Heart left ventricle (tissue), 16 donors: Measurements from ENCODE around the gene STK33. TPM values are rescaled to one million over a fixed set of nuclear protein-coding genes. Genes with fewer than 3 reads are reported as not detected.

ENCODE experiments used
- ATAC-seq, 4 donors: fragments of 200-7000 bp; cut with Tn5 transposase; one replicate each; pipeline ENCODE4 v1.9.1; 2020 to 2022; ENCODE audit warnings: moderate library complexity in 4 of 4, mild to moderate bottlenecking in 3 of 4, moderate number of reproducible peaks in 1 of 4
- DNase-seq, 5 donors: peaks; one replicate each; pipeline ENCODE4 v3.0.0-alpha.2; 2020
- H3K27ac ChIP-seq, 12 donors: fragments of 200-600 bp; sonication (generic) in 4 of 12; one replicate each; pipeline versions ENCODE4 v1.5.0 to v1.8.0; 2016 to 2022; ENCODE audit warnings: mild to moderate bottlenecking in 2 of 12
- H3K27me3 ChIP-seq, 9 donors: fragments of 200-600 bp; sonication (generic) in 2 of 9; one replicate each; pipeline versions ENCODE4 v1.5.1 to v1.8.0; 2016 to 2022; ENCODE audit warnings: mild to moderate bottlenecking in 3 of 9
- H3K36me3 ChIP-seq, 9 donors: fragments of 200-600 bp; sonication (generic) in 2 of 9; one replicate each; pipeline versions ENCODE4 v1.5.0 to v1.8.0; 2018 to 2022; ENCODE audit warnings: mild to moderate bottlenecking in 2 of 9
- H3K4me1 ChIP-seq, 12 donors: fragments of 200-600 bp; sonication (generic) in 4 of 12; one replicate each; pipeline versions ENCODE4 v1.5.0 to v1.8.0; 2016 to 2022; ENCODE audit warnings: mild to moderate bottlenecking in 3 of 12
- H3K4me3 ChIP-seq, 12 donors: fragments of 200-600 bp; sonication (generic) in 4 of 12; one replicate each; pipeline versions ENCODE4 v1.5.0 to v1.8.0; 2017 to 2022; ENCODE audit warnings: mild to moderate bottlenecking in 9 of 12, moderate library complexity in 4 of 12
- H3K9me3 ChIP-seq, 12 donors: fragments of 200-600 bp; sonication (generic) in 4 of 12; one replicate each; pipeline versions ENCODE4 v1.5.0 to v1.8.0; 2016 to 2022; ENCODE audit warnings: mild to moderate bottlenecking in 1 of 12
- POLR2A ChIP-seq, 2 donors: fragments of 450-650 bp; IDR thresholded peaks; one replicate each; pipeline ENCODE4 v1.6.1; 2017; ENCODE audit warnings: antibody characterized with exemption in 2 of 2, mild to moderate bottlenecking in 2 of 2, moderate library complexity in 2 of 2
- WGBS, 4 donors: extraction: QIAGEN DNeasy Blood & Tissue Kit in 2 of 4; methylation state at CpG; one replicate each; pipeline versions ENCODE4 v1.1.5 to v1.1.7; 2013 to 2018; 5-methylcytosine and 5-hydroxymethylcytosine counted together
- intact Hi-C, 10 donors: fragments of 100-400 bp; cut with DNase I; formaldehyde crosslinking; loops; one replicate each; pipeline versions ENCODE4 v1.11.1 to v1.14.2; 2022
- polyA plus RNA-seq, 2 donors: library from polyadenylated mRNA; stranded (reverse); fragments of 200-250 nt; gene quantifications; one replicate each; pipeline ENCODE4 v1.2.3, GENCODE V29; 2013
- total RNA-seq, 9 donors: library from RNA; depleted of rRNA in 2 of 9; stranded (reverse); fragments of >200 nt in 2 of 9; fragmentation: NEBNext Ultra II Directional in 3 of 9; extraction: Animal tissue kit (Norgen Biotek cat#: 25700) in 3 of 9; gene quantifications; one replicate each; pipeline versions ENCODE4 v1.1.0 to v1.2.4, GENCODE V29; 2016 to 2023
- TF ChIP-seq, protein P1 (sequence below), 12 donors: fragments of 200-600 bp; sonication (generic) in 4 of 12; IDR thresholded peaks; one replicate each; pipeline versions ENCODE4 v1.5.0 to v1.8.0; 2018 to 2022; ENCODE audit warnings: antibody characterized with exemption in 12 of 12, mild to moderate bottlenecking in 5 of 12
- donor health status: ischemic (EF 13 %, LVEDD 7.1; RV severe dilation, severe dysfunction).
- donor health status: healthy with polysubstance abuse.
- donor health status: DM: no; HTN: yes; CAD: no.
- donor health status: DM: no; HTN: no; CAD: no.
- donor health status: ischemic (EF 25% LVEDD 6.9; RV normal size, moderate dysfunction).
- donor health status: ischemic (EF 25% LVEDD 5.7; RV mildly dilated, moderate dysfunction).
- donor health status: healthy.
- donor health status: DM: yes; HTN: yes; CAD: no.
- donor health status: ischemic (EF 35%, LVEDD 5.7; RV mildly dilated, moderate dysfunction).
- donor health status: nonischemic (EF 11% LVEDD 7.7; RV severe dilation, severe dysfunction).
- donor health status: DM: yes; HTN: yes; CAD: no.
- donor health status: PGD.
- donor health status: ischemic (EF 29% LVEDD 5.4; RV normal size, mild dysfunction).
- donor health status: nonischemic (EF 23%, LVEDD 6.1; RV moderate dilation, normal function).

Gene STK33
- total and polyA plus RNA-seq, 11 donors: 9.9 to 41.5 (median 25.3) TPM

DNA sequence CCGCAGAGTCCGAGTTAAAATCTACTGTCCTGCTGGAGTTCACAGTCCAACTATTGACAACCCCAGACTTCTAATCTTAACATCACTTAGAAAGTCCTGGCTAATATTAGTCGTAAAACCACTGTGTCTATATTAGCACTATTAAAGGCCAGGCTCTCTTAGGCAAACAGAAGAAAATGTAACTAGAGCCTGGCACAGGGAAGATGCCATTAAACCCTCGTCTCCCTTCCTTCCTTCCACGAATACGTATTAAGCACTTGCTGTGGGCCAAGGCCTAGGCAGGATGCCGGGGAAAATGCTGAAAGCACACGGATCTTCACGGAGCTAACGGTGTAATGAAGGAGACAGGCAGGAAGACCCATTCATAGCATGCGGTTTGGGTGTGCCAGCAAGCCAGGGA is 248.8 kb downstream of the STK33 start:
- intact Hi-C loops: loop anchor here in 1 of 10 donors (10.0 kb wide), 1 partner anchor 220 kb away; no protein-coding TSS in a partner anchor
- H3K36me3 ChIP-seq: no peaks in the 10 kb centered on the region
- 80 to 86% (median 84%) methylated on average over 11 of the region's 11 CpGs for WGBS, 4 donors
- DNase-seq: no peak
- no peak overlapping the region for H3K27ac ChIP-seq
- H3K4me1 ChIP-seq: no peaks in the 10 kb centered on the region
- TF ChIP-seq, protein P1, sequence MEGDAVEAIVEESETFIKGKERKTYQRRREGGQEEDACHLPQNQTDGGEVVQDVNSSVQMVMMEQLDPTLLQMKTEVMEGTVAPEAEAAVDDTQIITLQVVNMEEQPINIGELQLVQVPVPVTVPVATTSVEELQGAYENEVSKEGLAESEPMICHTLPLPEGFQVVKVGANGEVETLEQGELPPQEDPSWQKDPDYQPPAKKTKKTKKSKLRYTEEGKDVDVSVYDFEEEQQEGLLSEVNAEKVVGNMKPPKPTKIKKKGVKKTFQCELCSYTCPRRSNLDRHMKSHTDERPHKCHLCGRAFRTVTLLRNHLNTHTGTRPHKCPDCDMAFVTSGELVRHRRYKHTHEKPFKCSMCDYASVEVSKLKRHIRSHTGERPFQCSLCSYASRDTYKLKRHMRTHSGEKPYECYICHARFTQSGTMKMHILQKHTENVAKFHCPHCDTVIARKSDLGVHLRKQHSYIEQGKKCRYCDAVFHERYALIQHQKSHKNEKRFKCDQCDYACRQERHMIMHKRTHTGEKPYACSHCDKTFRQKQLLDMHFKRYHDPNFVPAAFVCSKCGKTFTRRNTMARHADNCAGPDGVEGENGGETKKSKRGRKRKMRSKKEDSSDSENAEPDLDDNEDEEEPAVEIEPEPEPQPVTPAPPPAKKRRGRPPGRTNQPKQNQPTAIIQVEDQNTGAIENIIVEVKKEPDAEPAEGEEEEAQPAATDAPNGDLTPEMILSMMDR (IDR thresholded peaks at IDR 0.05): no peak
- TF ChIP-seq POLR2A (IDR thresholded peaks at IDR 0.05): no peak
- no peaks in the 10 kb centered on the region for H3K27me3 ChIP-seq
- H3K4me3 ChIP-seq: no peak overlapping the region
- no peaks in the 10 kb centered on the region for H3K9me3 ChIP-seq
- no peak for ATAC-seq

DNA sequence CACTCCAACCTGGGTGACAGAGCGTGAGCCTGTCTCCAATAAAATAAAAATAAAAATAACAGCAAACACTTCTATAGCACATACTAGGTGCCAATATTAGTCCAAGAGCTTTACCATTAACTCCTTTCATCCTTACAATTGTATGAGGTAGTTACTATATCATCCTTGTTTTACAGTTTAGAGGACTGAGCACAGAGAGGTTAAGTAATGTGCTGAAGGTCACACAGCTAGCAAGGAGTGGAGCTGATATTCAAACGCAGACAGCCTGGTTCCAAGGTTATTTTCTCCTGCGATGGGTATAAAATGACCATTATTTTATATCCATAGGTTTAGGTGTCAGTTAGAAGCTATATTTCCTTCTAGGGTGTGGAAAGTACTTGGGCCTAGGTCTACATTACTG is 249.7 kb downstream of the STK33 start:
- intact Hi-C loops: loop anchor here in 1 of 10 donors (10.0 kb wide), 1 partner anchor 220 kb away; no protein-coding TSS in a partner anchor
- Histone ChIP-seq H3K4me3 (no peak overlapping the region), H3K36me3 (no peaks in the 10 kb centered on the region), H3K27me3 (no peaks in the 10 kb centered on the region), H3K4me1 (no peaks in the 10 kb centered on the region), H3K27ac (no peak overlapping the region), H3K9me3 (no peaks in the 10 kb centered on the region)
- DNase-seq (no peak), ATAC-seq (no peak)
- WGBS, 4 donors: 63 to 82% (median 77%) methylated on average over 3 of the region's 3 CpGs
- TF ChIP-seq POLR2A (IDR thresholded peaks at IDR 0.05): no peak
- TF ChIP-seq, protein P1 (IDR thresholded peaks at IDR 0.05): no peak

DNA sequence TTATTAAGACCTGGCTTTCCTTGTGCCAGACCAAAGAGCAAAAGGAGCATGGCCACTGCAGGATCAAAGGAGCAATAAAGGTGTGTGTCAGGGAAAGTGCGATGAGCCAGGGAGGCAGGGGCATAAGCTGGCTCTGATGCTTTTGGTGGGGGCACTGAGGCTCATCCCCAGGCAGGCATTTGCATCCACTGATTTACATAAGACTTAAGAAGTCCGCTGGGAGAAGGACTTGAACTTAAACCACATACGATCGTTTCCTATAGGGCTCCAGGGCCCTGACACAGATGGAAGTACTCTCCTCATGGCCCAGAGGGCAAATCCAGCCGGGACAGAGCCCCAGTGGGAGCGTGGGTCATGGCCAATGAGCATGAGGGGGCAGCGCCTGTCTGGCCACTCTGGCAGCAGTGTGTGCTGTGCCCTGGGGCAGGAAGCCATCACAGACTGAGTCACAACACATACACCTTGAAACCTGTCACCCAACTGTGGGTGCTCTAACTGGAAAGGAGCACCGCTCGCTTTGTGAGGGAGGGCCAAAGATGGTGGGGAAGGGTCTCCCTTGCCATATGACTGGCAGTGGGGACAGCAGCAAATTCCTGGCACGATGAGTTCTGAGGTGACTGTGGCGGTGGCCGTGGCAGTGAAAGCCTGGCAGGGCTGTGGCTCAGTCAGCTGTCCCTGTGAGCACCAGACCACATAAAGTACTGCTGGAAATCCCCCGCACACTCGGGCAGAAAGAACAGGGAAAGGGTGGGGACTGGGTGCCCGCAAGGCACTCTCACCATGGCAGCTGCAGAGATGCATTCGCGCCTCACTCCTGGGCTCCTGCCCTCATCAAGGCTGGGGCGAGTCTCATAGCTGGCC is 251.0 kb downstream of the STK33 start:
- Histone ChIP-seq H3K4me3 (no peak overlapping the region), H3K9me3 (no peaks in the 10 kb centered on the region), H3K36me3 (no peaks in the 10 kb centered on the region), H3K27ac (no peak overlapping the region), H3K27me3 (no peaks in the 10 kb centered on the region), H3K4me1 (no peaks in the 10 kb centered on the region)
- intact Hi-C loops: loop anchor here in 1 of 10 donors (10.0 kb wide), 1 partner anchor 222 kb away; no protein-coding TSS in a partner anchor
- no peak for TF ChIP-seq POLR2A (IDR thresholded peaks at IDR 0.05)
- TF ChIP-seq, protein P1 (IDR thresholded peaks at IDR 0.05): no peak
- ATAC-seq (no peak), DNase-seq (peak in 1 of 5 donors; percentile 29)
- 80 to 91% (median 82%) methylated on average over 7 to 18 of the region's 18 CpGs for WGBS, 4 donors

DNA sequence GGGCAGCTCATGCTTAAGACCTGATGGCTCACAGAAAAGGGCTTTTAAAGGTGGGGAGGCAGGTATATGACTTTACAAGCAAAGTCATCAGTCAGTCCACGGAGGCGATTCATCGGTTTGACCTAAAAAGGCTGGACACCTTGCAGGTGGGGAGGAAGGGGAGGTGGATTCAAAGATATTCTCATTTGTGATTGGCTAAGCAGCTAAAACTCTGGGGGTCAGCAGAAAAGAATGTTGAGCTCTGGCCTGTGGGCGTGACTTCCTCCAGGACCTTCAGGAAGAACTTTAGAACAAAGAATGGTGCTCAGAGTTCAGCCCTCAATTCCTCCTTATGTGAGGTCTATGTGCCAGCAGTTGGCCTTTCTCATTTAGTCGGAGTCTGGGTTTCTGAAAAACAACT is 252.0 kb downstream of the STK33 start:
- Histone ChIP-seq H3K36me3 (no peaks in the 10 kb centered on the region), H3K27ac (no peak overlapping the region), H3K27me3 (no peaks in the 10 kb centered on the region), H3K9me3 (no peaks in the 10 kb centered on the region), H3K4me3 (no peak overlapping the region), H3K4me1 (no peaks in the 10 kb centered on the region)
- intact Hi-C loops: loop anchor here in 1 of 10 donors (10.0 kb wide), 1 partner anchor 223 kb away; no protein-coding TSS in a partner anchor
- WGBS, 4 donors: 74 to 86% (median 81%) methylated on average over 5 of the region's 5 CpGs
- peak in 1 of 5 donors; percentile 4 for DNase-seq
- no peak for TF ChIP-seq POLR2A (IDR thresholded peaks at IDR 0.05)
- TF ChIP-seq, protein P1 (IDR thresholded peaks at IDR 0.05): no peak
- no peak for ATAC-seq
